Hepatocyte (in vitro differentiated cells): Measurements from ENCODE around the gene POLR3GL.

Experiments used
- CTCF ChIP-seq: fragments of 200-600 bp; sonication (generic); IDR thresholded peaks from 2 replicates; pipeline ENCODE4 v1.5.1; 2016; ENCODE audit warnings: antibody characterized with exemption, mild to moderate bottlenecking; ENCODE audit not compliant: poor library complexity
- EZH2phosphoT487 ChIP-seq: fragments of 200-600 bp; sonication (generic); IDR thresholded peaks from one replicate; pipeline ENCODE4 v1.6.1; 2018; ENCODE audit warnings: antibody characterized with exemption, mild to moderate bottlenecking, low read depth, moderate library complexity; ENCODE audit not compliant: unreplicated experiment, severe bottlenecking

GRCh38 chr1:145986551-145986950 is 22.1 kb downstream of the POLR3GL start:
- TF ChIP-seq CTCF (no peak), EZH2phosphoT487 (no peak)
